Activated CD4-positive, CD25-positive, alpha-beta regulatory T cell treated with anti-CD3 and anti-CD28 coated beads, Interleukin-2, amount 50 U/mL, for 16 hours (primary cell): ENCODE results near the gene JCAD.

ENCODE experiments used
- DNase-seq: peaks from one replicate; pipeline ENCODE4 v3.0.0-alpha.2; 2020; ENCODE audit warnings: low read depth, low spot score

JCAD gene

DNA sequence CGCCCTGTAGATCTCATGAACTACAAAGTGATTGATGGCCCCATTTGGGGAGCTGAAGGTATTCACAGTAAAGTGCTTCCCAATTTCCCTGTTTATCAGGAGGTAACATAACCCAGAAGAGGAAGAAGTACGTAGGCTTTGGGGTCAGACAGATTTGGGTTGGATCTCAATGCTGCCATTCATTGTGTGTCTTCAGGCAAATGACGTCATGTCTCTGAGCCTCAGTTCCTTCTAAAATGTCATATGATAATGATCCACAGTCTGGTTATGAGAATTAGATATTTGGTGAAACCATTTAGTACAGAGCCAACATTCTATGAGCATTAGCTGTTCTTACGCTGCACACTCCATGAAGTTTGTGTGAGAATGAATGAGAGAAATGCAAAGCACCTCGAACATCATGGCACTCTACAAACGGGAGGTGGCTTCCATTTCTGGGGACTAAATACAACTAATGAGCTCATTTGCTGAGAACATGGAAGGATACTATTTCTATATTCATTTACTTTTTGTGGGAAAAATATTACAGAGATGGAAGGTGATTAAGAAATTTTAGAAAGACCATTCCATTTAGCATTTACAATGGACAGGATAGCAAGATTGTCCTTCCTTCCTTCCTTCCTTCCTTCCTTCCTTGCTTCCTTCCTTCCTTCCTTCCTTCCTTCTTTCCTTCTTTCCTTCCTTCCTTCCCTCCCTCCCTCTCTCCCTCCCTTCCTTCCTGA, 13.8 kb upstream of the JCAD start:
- DNase-seq = no peak

DNA sequence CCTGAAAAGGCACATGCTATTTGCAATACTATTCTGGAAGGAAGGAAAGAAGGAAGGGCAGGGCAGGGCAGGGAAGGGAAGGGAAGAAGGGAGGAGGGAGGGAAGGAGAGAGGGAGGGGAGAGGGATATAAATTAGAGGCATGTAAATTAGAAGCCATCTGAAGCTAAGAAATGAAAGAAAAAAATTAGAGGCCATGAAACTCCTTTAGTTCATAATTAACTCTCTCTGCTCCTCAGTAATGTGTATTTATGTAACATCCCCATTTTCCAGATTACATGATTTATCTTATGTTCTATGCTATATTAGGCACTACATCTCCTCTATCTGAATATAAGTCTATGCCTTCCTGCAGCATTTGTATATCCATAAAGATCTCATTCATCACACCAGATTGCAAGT, 12.7 kb upstream of the JCAD start:
- no peak for DNase-seq

DNA sequence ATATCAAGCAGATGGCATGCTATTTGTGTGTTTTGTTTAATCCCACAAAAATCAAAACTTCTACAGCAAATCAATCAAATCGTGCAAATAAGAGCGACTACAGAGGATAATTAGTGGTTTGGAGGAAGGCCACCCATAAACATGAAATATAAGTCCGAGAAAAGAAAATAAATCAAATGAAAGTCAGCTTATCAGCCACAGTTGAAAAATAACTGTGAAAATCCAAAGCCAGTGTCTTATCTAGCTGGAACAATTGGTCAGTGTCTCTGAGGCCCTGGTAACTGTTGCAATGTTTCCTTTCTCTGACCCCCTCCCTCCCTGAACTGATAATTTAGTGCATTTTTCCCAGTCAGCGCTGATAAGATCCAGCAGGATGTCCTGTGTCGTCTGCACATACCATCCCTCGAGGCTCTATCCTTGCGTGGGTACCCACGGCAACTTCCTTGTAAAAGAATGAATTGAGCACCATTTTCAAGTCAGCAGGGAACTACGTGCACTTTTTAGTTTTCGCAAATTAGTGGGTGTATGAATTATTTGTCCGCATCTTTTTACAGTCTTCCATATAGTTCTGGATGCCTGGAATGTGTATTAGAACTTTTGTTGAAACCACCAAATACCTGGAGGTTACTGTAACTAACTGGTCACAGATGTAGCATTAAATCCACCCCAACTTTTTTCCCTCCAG, 10.8 kb upstream of the JCAD start:
- DNase-seq = no peak

DNA sequence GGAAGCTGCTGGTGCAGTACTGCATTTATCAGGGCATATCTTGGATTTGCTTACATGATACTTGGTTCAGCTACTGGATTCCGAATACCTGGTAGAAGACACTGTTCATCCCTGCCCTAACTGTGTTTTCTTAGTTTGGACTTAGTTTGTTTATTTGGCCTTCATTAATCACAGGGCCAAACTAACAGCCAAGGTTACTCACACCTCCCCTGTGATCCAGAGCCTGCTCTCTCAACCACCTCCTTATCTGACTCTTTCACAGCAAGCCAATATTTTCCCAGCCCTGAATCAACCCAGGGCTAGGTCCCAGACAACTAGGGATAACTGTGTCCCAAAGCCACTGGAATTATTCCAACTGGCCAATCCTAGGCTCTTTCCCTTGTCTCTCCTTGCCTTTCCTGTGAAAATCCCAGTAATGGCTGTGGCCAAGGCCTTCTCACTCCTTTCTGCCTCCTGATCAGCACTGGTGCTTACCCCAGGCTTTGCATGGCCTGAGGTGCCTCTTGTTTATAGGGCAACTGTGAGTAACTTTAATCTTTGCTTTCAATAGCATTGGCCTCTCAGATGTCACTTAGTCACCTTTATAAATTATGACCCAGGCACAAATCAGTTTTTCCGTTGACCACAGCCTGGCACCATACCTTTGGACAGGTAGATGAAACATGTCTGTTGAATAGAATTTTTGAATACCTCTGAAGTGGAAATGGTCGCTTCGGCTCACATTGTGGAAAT, 9.3 kb upstream of the JCAD start:
- DNase-seq = no peak

GRCh38 chr10:30063099-30063498, 3.7 kb upstream of the JCAD start:
- no peak for DNase-seq

DNA sequence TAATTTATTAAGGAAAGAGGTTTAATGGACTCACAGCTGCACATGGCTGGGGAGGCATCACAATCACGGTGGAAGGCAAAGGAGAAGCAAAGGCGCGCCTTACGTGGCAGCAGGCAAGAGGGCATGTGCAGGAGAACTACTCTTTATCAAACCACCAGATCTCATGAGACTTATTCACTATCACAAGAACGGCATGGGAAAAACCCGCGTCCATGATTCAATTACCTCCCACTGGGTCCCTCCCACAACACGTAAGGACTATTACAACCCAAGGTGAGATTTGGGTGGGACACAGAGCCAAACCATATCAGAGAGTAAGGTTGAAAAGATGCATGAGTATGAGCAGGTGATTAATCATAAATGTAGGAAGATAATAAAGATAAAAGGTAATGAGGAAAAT, 3.2 kb upstream of the JCAD start:
- no peak for DNase-seq

DNA sequence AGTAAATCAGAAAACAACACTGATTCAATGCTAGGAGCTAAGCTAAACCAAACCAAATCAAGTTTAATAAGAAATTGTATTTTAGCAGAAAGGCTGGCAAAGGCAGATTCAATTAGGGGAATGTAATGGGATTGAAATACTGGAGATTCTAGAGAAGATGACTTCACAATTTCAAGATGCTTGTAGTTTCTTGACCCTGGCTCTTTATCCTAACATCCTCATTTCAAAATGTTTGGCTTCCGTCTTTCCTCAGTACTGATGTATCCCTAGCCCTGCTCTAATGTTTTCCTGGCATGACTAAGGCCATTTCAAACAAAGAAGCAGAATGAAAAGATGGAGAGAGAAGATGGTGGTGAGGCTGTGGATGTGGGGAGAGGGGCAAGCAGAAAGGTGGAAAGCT, 2.7 kb upstream of the JCAD start:
- DNase-seq = no peak

DNA sequence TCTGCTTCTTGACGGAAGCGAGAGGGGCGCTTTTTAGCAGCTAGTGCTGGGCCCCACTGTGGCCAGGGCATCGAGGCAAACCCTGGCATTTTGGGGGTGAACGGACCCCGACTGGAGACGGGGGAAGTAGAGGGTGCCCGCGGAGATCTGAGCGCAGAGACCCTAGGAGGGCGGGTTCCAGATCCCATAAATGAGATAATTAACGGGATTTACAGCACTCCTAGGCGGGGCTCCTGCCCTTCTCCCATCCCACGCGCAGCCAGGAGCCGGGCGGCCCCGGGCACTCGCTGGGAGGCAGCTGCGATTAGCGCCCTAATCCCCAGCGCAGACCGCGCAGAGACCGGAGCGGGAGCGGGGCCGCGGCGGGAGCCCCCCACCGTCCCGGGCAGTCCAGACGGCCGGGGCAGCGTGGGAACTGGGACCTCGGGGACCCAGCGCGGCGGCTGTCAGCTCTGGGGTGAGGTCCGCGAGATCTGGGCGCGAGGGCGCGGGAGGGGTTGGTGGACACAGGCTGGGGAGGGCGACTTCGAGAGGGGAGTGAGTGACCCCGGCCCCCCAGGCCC, 735 bp downstream of the JCAD start:
- DNase-seq = no peak

DNA sequence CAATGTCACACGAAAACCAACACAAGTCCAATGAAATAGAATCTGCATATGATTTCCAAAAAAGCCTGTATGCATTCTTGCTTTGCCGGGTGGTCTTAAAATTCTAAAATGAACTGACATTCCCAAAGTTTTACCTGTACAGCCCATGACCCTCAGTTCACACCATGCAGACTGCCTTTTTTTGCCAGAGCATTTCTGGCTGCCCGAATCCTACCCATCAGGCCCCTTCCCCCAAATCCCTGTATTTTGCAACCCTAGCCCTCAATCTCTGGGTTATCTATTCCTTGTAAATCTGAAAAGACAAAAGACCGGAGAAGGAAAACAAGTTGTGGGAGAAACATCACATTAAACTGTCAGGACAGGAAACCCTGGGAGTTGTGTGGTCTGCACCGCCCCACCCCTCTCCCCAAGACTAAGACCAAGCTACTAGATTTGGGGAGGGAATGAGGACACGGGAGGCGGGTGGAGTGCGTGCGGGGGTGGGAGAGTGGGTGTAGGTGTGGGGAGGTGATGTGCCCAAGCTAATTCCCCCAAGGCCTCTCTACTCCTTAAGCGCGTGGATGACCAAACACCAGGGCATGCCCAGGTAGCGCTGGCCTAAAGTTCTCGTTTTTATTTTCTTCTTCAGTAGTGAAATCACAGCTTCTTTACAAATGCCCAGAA, 1.4 kb downstream of the JCAD start:
- DNase-seq = no peak

- no peak for DNase-seq
These were observed 2.0 kb downstream of the JCAD start for GRCh38 chr10:30057421-30057841.

DNA sequence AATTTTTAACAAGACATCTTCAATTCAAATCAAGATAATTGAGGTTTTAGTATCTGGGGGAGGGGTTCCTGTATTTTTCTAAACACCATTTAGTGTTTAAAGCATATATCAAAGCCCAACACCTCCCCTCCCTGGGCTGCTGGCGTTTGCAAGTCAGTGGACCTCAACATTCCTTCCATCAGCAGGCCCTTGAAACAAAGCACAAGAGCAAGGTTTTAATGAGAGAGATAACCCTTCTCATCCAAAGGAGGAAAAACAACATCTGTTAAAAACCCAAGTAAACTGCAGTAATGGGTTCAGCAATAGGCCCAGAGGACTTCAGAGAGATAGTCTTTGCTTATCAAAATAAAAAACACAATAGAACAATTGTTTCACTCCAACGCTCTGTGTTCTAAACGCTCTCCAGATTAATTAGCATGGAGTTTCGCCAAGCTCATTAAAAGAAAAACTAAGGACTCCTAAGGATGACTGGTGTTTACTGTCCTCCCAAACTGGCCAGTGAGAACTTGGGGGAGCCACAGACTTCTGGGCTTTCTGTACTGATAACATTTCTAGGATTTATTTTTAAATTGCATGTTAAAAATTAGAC, 2.5 kb downstream of the JCAD start:
- DNase-seq = no peak

GRCh38 chr10:30056281-30056680, 3.1 kb downstream of the JCAD start:
- DNase-seq = no peak

- DNase-seq = no peak
These were observed 4.1 kb downstream of the JCAD start for GRCh38 chr10:30055226-30055662.

GRCh38 chr10:30052062-30052461, 7.3 kb downstream of the JCAD start:
- DNase-seq = no peak

DNA sequence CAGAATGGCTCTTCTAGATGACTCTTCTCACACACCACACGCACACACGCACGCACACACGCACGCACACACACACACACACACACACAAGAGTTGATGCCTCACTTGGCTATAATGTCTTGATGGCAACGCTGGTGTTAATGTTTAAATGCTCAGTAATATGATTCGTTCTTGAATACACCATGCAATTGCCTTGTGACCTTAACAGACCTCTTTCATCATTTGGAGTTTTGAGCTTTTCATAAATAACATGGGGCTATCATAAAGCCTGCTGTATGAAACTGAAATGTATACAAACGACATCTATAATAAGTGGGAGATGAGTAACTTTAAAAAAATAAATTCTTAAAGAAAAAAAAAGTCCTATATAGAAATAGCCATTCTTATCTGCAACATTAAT, 8.2 kb downstream of the JCAD start:
- no peak for DNase-seq

DNA sequence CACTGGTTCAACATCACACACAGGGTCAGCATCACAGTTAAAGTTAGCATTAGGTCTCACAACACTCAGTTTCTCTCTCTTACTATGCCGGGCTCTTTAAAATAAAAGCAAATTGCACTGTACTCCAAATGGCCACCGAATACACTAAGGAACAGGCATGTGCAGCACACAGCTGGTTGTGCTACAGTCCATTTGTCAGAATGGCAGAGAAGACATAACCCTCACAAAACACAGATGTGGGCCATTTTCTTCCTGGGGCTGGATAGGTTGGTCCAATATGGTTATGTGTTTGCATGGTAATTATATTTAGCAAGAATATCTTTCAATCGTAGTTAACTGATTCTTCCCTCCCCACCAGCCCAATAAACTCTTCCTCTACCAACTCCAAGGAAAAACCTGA, 9.0 kb downstream of the JCAD start:
- DNase-seq = no peak

DNA sequence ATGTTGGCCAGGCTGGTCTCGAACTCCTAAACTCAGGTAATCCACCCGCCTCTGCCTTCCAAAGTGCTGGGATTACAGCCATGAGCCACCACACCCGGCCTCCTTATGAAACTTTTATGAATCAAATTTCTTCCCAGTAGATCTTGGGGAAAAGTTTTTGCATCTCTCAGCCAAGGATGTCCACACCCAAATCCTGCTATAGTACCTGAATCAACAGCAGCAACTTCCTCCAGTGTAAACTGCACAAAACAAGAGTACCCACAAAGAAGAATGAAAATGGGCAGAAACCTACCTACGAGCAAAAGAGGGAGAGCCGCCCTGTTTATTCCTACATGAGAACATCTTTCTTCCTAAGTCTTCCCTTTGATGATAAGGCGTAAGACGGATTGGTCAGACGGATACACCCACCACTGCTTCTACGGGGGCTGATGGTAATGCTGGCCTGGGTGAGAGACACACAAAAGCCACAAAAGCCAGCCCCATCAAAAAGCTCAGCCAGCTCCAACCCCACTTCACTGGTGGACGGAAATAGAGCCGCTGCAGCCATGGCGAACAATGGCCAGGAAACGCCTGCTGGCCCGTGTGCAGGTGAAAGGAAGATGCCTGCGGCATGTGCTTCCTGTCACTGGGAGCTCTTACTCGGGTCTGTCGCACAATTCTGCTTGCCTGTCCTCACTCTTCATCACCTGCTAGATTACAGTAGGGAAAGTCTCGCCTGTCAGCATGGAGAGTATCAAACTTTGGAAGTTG, 10.4 kb downstream of the JCAD start:
- no peak for DNase-seq

DNA sequence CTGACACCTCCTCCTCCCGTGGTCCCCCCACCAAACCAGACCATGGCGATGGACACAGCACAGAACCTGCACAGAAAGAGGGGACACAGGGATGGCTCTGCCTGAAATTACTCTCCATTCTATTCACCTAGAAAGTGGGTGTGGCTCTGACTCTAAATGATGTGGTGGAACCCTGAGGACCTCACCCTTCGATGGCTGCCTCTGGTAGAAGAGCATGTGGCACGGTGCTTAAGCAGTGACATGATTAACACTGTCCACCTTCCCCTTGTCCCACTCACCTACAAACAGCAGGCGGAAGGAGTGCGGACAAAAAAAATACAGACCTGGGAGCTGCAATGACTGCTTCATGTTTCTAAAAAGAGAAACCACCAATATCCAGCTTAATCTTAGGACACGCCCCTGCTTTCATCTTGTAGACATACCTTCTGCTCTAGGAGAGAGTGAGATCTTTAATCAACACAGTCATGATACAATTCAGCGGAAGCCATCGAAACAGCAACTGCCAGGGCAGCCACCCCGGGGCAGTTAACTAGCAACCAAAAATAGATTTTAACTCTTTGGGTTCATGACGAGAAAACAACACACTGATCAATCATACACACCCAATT, 11.4 kb downstream of the JCAD start:
- no peak for DNase-seq

- no peak for DNase-seq
These were observed 12.0 kb downstream of the JCAD start for GRCh38 chr10:30047430-30047829.

GRCh38 chr10:30046476-30046875, 12.9 kb downstream of the JCAD start:
- DNase-seq = no peak
